Effector memory CD4-positive, alpha-beta T cell (primary cell): ENCODE results near the gene ABT1.

Source experiments
- DNase-seq, 3 donors: peaks; one replicate each; pipeline ENCODE4 v3.0.0-alpha.2; 2020
- H3K27ac ChIP-seq: 2 replicates; pipeline ENCODE4 v1.7.0; 2013; ENCODE audit warnings: mild to moderate bottlenecking, low read length, moderate library complexity; ENCODE audit not compliant: insufficient read depth, poor library complexity, severe bottlenecking
- H3K27me3 ChIP-seq: replicated peaks from 2 replicates; pipeline ENCODE4 v1.7.0; 2013; ENCODE audit warnings: mild to moderate bottlenecking, low read length; ENCODE audit not compliant: insufficient read depth, control insufficient read depth, poor library complexity, severe bottlenecking
- H3K36me3 ChIP-seq: 2 replicates; pipeline ENCODE4 v1.7.0; 2013; ENCODE audit warnings: mild to moderate bottlenecking, low read length, moderate library complexity; ENCODE audit not compliant: control insufficient read depth, insufficient read depth
- H3K4me1 ChIP-seq: 2 replicates; pipeline ENCODE4 v1.7.0; 2013; ENCODE audit warnings: low read length, mild to moderate bottlenecking; ENCODE audit not compliant: control insufficient read depth, insufficient read depth, poor library complexity, severe bottlenecking
- H3K4me3 ChIP-seq: 2 replicates; pipeline ENCODE4 v1.7.0; 2013; ENCODE audit warnings: low read length, low read depth, mild to moderate bottlenecking; ENCODE audit not compliant: insufficient read depth, poor library complexity, severe bottlenecking
- H3K9me3 ChIP-seq: 2 replicates; pipeline ENCODE4 v1.7.0; 2013; ENCODE audit warnings: mild to moderate bottlenecking, low read length, moderate library complexity; ENCODE audit not compliant: control insufficient read depth

The ABT1 gene

GRCh38 chr6:26624557-26624956, 27.8 kb downstream of the ABT1 start:
- DNase-seq = no peak
- Histone ChIP-seq H3K4me3 (no peak overlapping the region), H3K27ac (no peak overlapping the region), H3K4me1 (no peaks in the 10 kb centered on the region), H3K36me3 (no peaks in the 10 kb centered on the region), H3K27me3 (no peaks in the 10 kb centered on the region), H3K9me3 (no peaks in the 10 kb centered on the region)

GRCh38 chr6:26627843-26628242, 31.1 kb downstream of the ABT1 start:
- DNase-seq = no peak
- Histone ChIP-seq H3K9me3 (no peaks in the 10 kb centered on the region), H3K4me1 (no peaks in the 10 kb centered on the region), H3K27ac (no peak overlapping the region), H3K36me3 (no peaks in the 10 kb centered on the region), H3K4me3 (no peak overlapping the region), H3K27me3 (no peaks in the 10 kb centered on the region)

- no peaks in the 10 kb centered on the region for H3K36me3 ChIP-seq
- no peak for DNase-seq
- no peaks in the 10 kb centered on the region for H3K4me1 ChIP-seq
- no peak overlapping the region for H3K4me3 ChIP-seq
- no peaks in the 10 kb centered on the region for H3K9me3 ChIP-seq
- H3K27ac ChIP-seq = no peak overlapping the region
- no peaks in the 10 kb centered on the region for H3K27me3 ChIP-seq
These were observed 32.6 kb downstream of the ABT1 start for GRCh38 chr6:26629359-26629758.

GRCh38 chr6:26640806-26641205, 44.1 kb downstream of the ABT1 start:
- Histone ChIP-seq H3K4me3 (no peak overlapping the region), H3K4me1 (no peaks in the 10 kb centered on the region), H3K27me3 (no peaks in the 10 kb centered on the region), H3K27ac (no peak overlapping the region), H3K36me3 (peaks cover 49% of the 10 kb centered on the region), H3K9me3 (peaks cover 8% of the 10 kb centered on the region)
- no peak for DNase-seq

- Histone ChIP-seq H3K27me3 (no peaks in the 10 kb centered on the region), H3K4me3 (no peak overlapping the region), H3K27ac (no peak overlapping the region), H3K9me3 (no peaks in the 10 kb centered on the region), H3K36me3 (peaks cover 27% of the 10 kb centered on the region), H3K4me1 (no peaks in the 10 kb centered on the region)
- DNase-seq = no peak
These were observed 49.3 kb downstream of the ABT1 start for GRCh38 chr6:26646074-26646473.
